Brain pericyte (primary cell): Measurements from ENCODE around the gene SIX3.

Experiments used
- DNase-seq: peaks from one replicate; pipeline ENCODE4 v3.0.0-alpha.2; 2012; ENCODE audit warnings: low read depth, low spot score

SIX3 gene

DNA sequence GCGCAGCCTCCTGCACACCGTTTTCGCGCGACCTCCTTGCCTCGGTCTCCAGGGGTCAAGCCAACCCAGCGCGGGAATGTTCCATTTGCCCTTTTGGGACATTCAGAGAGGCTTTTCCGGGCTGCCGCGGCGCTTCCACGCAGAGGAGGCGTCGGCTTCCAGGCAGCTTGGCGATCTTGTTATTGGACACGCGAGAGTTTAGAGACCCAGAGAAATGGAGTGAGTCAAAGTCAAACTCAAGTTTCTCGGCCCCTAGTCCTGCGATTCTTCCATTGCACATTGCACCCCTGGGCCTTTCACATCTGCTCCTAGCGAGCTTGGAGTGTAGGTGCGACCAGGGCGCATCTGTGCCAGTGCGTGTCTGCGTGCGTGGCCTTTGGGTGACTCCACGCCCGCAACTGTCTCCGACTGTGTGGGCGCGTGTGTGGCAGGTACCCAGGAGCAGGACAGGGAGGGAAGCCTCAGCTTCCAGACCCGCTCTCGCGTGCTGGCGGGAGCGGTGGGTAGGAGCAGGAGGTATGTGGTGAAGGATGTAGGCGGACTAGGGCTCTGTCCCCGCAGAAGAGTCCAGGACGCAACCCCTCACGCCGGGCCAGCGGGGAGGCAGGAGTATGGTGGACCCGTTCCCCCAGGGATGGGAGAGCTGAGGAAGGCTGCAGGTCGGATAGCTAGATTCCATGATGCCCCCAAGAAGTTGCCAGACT lies 13.5 kb downstream of the SIX3 start:
- no peak for DNase-seq

GRCh38 chr2:44955593-44956392 lies 14.3 kb downstream of the SIX3 start:
- DNase-seq = no peak

- no peak for DNase-seq
Observed at GRCh38 chr2:44956843-44957242, 15.3 kb downstream of the SIX3 start.

- DNase-seq = no peak
Observed at GRCh38 chr2:44957656-44958327, 16.3 kb downstream of the SIX3 start.

GRCh38 chr2:44959855-44960254 lies 18.4 kb downstream of the SIX3 start:
- no peak for DNase-seq

GRCh38 chr2:44960871-44961270 lies 19.4 kb downstream of the SIX3 start:
- no peak for DNase-seq

DNA sequence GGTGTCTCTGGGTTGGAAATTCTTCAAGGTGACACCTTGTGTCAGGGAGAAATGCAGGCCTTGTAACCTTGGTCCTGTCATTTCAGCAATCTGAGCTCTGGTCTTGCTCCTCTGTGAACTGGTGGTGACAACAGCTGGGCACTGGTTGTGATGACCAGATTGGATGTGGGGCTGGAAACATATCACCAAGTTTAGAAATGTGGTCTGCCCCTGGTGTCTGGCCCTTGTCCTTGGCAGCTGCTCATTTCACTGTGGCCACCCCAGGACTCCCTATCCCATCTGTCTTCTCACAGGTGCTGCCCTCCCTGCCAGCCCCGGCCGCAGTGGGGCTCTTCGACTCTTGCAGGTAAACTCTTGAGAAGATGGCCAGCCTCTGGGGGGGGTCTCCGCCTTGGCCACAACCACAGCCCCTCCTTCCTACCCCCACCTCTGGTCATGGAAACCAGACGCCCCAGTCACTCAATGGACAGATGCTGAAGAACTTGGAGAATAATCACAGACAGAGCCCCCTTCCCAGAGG lies 20.7 kb downstream of the SIX3 start:
- no peak for DNase-seq

- DNase-seq = no peak
Observed at GRCh38 chr2:44964752-44965236, 23.3 kb downstream of the SIX3 start.

DNA sequence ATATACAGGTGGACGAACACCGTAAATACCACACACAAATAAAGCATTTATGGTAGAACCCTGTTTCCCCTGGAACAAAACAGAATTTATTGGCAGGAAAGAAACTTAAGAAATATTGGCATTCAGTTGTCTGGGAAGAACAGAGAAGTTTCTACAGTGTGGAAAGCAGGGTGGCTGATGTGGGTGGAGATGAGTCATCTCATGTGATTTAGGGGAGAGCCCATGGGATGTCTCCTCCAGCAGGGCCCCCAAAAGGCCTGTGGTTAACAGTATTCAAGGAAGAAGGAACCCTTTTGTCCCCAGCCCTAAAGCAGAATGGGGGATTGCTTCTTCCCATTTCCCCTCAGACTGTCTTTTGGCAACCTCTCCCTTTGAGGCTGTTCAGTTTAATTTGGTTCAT lies 24.2 kb downstream of the SIX3 start:
- DNase-seq = no peak

- no peak for DNase-seq
Observed at GRCh38 chr2:44967056-44967455, 25.6 kb downstream of the SIX3 start.

GRCh38 chr2:44967727-44968432 lies 26.4 kb downstream of the SIX3 start:
- DNase-seq = no peak

- no peak for DNase-seq
Observed at GRCh38 chr2:44969936-44970335, 28.4 kb downstream of the SIX3 start.

DNA sequence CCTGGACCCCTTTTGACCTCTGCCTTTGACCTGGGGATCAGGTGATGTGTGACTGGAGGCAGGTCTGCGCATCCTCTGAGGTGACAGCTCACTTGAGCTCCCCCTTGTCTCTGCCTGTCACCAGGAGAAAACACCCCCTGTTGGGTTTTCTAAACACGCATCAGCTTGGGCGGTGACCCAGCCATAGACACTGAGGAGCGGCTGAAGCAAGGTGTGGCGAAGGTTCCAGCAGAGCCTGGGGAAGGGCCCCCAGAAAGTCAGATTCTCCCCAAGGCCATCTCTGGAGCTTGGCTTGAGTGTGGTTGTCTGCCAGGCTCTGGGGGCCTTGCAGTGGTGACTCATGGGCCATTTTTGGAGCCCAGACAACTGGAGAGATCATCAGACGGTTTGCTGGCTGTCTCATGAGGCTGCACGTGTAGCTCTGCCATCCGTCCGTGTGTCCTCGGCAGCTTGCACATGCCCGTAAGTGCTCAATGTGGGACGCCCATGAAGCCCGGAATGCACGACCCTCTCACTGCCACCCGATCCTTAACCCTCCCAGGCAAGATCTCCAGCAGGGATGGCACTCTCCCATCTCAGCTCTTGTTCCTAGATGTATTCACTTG lies 29.4 kb downstream of the SIX3 start:
- DNase-seq = no peak

DNA sequence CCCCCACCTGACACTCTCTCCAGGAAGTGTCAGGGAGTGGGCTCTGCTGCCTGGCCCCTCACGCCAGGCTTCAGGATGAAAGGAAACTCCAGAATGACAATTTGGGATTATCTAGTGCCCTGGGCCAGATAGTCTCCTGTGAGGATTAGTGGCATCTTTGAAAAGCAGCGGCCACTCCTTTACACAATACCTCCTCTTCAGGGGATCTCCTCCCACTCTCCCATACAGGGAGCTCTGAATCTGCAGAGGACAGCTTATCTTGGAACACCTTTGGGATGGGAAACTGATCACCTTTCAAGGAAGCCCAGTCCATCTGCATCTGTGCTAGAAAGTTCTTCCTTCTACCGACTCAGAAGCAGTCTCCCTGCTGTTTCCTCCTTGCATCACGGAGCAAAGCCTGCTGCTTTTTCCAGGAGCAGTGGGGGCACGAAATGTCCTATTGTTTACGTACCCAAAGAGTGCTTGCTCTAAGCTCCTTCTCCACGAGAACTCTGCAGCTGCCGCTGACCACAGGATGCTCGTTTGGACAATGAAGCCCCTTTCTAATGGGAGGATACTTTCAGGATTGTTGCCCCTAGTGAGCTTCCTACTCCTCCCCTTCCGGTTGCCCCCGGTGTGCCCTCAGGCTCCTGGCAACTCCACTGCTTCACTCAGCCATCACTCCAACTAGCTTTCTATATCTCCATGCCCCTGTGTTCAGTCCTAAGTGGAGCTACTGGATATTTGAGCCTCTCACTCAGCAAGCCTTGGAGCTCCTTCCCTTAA lies 31.5 kb downstream of the SIX3 start:
- DNase-seq = no peak

DNA sequence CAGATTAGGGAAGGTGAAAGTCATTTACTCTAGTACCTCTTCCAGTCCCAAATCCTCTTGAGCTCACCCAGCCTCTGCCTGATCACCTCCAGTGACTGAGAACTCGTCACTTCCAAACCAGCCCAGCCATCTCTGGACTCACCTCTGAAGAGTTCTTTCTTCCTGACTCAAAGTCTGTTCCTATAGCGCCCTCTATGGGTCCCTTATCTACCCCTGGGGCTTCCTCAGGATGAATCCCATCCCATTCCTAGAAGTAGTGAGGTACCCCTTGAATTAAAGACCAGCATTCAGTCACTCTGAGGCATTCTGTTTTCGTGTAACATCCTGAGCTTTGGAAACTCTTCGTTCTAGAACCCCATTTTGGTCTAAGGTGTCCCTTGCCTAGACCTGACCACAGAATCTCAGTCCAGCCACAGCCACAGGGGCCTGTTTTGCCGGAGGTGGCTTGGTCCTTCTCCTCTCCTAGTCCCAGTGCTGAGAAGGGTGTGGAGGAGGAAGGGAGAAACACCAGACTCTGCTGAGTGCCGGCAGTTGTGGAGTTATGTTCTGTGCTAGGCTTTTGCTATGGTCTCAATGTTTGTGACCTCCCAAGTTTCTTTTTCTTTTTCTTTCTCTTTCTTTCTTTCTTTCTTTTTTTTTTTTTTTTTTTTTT lies 32.7 kb downstream of the SIX3 start:
- no peak for DNase-seq

- DNase-seq = no peak
Observed at GRCh38 chr2:44975571-44976450, 34.3 kb downstream of the SIX3 start.

- no peak for DNase-seq
Observed at GRCh38 chr2:44979581-44979980, 38.1 kb downstream of the SIX3 start.

GRCh38 chr2:44980751-44981713 lies 39.5 kb downstream of the SIX3 start:
- DNase-seq = no peak
